GM21529 (cell line): ENCODE measurements around the gene ECSCR.
"Not testable (repeated sequence)": the region's sequence is repeated elsewhere in the genome, so short reads cannot be mapped to it uniquely, and the experiment has no call there.

Experiments
- ATAC-seq: cut with Tn5 transposase; IDR thresholded peaks from one replicate; pipeline ENCODE4 v1.9.1; 2021; ENCODE audit not compliant: unreplicated experiment

Gene ECSCR

GRCh38 chr5:139462586-139463276, at the start of gene ECSCR:
Gene ECSCR (minus strand): TSS chr5:139462743. CDS start chr5:139462670, 73 bp downstream.
- ATAC-seq, result no peak

GRCh38 chr5:139504722-139505121, 42.2 kb upstream of the ECSCR start:
- not testable (repeated sequence) for ATAC-seq

GRCh38 chr5:139503879-139504278, 41.3 kb upstream of the ECSCR start:
- not testable (repeated sequence) for ATAC-seq

- ATAC-seq, result not testable (repeated sequence)
Observed at GRCh38 chr5:139503036-139503817, 40.7 kb upstream of the ECSCR start.

GRCh38 chr5:139501381-139501780, 38.8 kb upstream of the ECSCR start:
- no peak for ATAC-seq

- ATAC-seq, result no peak
Observed at GRCh38 chr5:139495638-139496435, 33.3 kb upstream of the ECSCR start.

GRCh38 chr5:139494832-139495231, 32.3 kb upstream of the ECSCR start:
- ATAC-seq, result no peak

- no peak for ATAC-seq
Observed at GRCh38 chr5:139494256-139494655, 31.7 kb upstream of the ECSCR start.

GRCh38 chr5:139492700-139493192, 30.2 kb upstream of the ECSCR start:
- no peak for ATAC-seq

- no peak for ATAC-seq
Observed at GRCh38 chr5:139488260-139488659, 25.7 kb upstream of the ECSCR start.

GRCh38 chr5:139486201-139486600, 23.7 kb upstream of the ECSCR start:
- no peak for ATAC-seq

- not testable (repeated sequence) for ATAC-seq
Observed at GRCh38 chr5:139482890-139483208, 20.3 kb upstream of the ECSCR start.

- no peak for ATAC-seq
Observed at GRCh38 chr5:139482050-139482889, 19.7 kb upstream of the ECSCR start, which contains the start of gene STING1. Gene STING1 (minus strand): TSS chr5:139482758. CDS start chr5:139481704, 1,054 bp downstream.

- ATAC-seq, result no peak
Observed at GRCh38 chr5:139481580-139482049, 19.1 kb upstream of the ECSCR start.

GRCh38 chr5:139481122-139481533, 18.6 kb upstream of the ECSCR start:
- ATAC-seq, result no peak

GRCh38 chr5:139479729-139480128, 17.2 kb upstream of the ECSCR start:
- not testable (repeated sequence) for ATAC-seq

GRCh38 chr5:139478657-139479423, 16.3 kb upstream of the ECSCR start:
- ATAC-seq, result not testable (repeated sequence)

GRCh38 chr5:139475865-139476617, 13.5 kb upstream of the ECSCR start:
- no peak for ATAC-seq
